Duodenal mucosa (tissue), 2 donors: ENCODE measurements around the gene ASB16.

Experiments used
- H3K27ac ChIP-seq: one replicate; pipeline ENCODE4 v1.7.0; 2013; ENCODE audit warnings: low read depth, low read length
- H3K27me3 ChIP-seq, 2 donors: one replicate each; pipeline ENCODE4 v1.7.0; 2013; ENCODE audit warnings: low read length in 2 of 2, control low read depth in 1 of 2; ENCODE audit not compliant: insufficient read depth in 2 of 2, control insufficient read depth in 1 of 2
- H3K36me3 ChIP-seq, 2 donors: one replicate each; pipeline ENCODE4 v1.7.0; 2013; ENCODE audit warnings: low read length in 2 of 2, control low read depth in 1 of 2; ENCODE audit not compliant: insufficient read depth in 2 of 2, control insufficient read depth in 1 of 2
- H3K4me1 ChIP-seq, 2 donors: one replicate each; pipeline ENCODE4 v1.7.0; 2013; ENCODE audit warnings: low read length in 2 of 2, control low read depth in 1 of 2; ENCODE audit not compliant: insufficient read depth in 2 of 2, control insufficient read depth in 1 of 2
- H3K4me3 ChIP-seq, 2 donors: one replicate each; pipeline ENCODE4 v1.7.0; 2013; ENCODE audit warnings: low read length in 2 of 2, low read depth in 1 of 2
- H3K9ac ChIP-seq, 2 donors: one replicate each; pipeline ENCODE4 v1.7.0; 2013; ENCODE audit warnings: low read length in 2 of 2, low read depth in 1 of 2
- H3K9me3 ChIP-seq, 2 donors: one replicate each; pipeline ENCODE4 v1.7.0; 2013; ENCODE audit warnings: low read length in 2 of 2, control low read depth in 1 of 2; ENCODE audit not compliant: control insufficient read depth in 1 of 2

Gene ASB16, protein sequence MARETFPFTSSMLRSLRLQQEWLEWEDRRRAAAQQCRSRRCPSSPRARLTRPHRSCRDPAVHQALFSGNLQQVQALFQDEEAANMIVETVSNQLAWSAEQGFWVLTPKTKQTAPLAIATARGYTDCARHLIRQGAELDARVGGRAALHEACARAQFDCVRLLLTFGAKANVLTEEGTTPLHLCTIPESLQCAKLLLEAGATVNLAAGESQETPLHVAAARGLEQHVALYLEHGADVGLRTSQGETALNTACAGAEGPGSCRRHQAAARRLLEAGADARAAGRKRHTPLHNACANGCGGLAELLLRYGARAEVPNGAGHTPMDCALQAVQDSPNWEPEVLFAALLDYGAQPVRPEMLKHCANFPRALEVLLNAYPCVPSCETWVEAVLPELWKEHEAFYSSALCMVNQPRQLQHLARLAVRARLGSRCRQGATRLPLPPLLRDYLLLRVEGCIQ

DNA sequence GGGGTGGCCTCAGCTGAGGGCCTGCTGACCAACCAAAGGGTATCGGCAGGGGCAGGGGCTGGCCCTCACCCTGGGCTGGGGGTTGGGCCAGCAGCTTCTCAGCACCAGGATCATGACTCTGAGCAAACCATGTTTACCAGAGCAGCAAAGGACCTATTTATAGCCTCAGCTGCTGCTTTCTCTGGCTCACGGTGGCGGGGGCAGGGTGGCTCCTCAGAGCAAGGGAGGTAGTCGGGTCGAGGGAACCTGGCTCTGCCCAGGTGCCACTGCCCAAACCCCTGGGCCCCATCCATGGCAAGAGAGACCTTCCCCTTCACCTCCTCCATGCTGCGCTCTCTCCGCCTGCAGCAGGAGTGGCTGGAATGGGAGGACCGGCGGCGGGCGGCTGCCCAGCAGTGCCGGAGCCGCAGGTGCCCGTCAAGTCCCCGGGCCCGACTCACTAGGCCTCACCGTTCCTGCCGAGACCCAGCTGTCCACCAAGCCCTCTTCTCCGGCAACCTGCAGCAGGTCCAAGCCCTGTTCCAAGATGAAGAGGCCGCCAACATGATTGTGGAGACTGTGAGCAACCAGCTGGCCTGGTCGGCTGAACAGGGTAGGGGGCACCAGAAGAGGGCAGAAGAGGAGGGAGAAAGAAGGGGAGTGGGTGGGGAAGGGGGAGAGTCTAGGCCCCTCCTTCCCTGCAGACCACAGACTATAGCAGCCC is at the start of gene ASB16:
Gene ASB16 (plus strand): TSS at position 206 of the 703 bp plus-strand sequence. CDS start 86 bp downstream, at position 292.
- peaks cover 0 to 4% of the 10 kb centered on the region in 2 donors for H3K36me3 ChIP-seq
- H3K4me3 ChIP-seq = no peak within 1 kb of the TSS
- peaks cover 0 to 3% of the 10 kb centered on the region in 2 donors for H3K4me1 ChIP-seq
- H3K9ac ChIP-seq = no peak within 1 kb of the TSS
- no peaks in the 10 kb centered on the region for H3K9me3 ChIP-seq
- no peaks in the 10 kb centered on the region for H3K27me3 ChIP-seq
- H3K27ac ChIP-seq = peak within 1 kb of the TSS; percentile 51

DNA sequence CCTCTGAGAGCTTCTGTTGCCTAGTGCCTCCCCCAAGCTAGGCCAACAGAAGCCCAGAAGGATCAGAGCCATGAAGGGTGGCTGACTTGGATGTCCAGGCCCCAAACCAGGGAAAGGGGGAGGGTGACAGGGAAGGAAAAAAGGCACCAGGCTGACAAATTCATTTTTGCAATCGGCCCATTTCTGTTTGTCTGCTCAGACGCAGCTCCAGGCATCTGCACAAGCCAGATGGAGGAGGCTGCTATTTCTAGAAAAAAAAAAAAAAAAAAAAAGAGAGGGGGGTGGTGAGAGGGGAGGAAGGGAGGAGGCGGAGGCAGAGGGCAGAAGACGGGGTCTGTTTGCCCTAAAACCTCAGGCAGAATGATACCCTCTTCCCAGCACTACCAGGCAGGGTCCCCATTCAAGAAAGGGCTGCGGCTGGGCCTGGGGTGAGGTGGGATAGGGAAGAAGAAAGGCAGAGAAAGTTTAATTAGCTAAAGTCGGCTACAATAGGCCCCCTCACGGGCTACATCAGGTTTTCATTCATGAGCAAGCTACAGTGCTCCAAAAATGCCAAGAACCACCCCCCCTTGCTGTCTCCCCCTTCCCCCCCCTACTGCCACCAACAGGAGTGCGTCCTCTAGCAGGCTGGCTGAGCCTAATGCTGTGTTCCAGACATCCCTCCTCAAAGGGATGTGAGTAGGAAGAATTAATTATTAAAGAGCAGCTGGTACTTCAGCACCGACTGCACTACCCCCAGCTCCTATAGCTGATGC is 49.5 kb upstream of the ASB16 start:
- Histone ChIP-seq H3K4me1 (peaks cover 19 to 23% of the 10 kb centered on the region in 2 donors), H3K27me3 (no peaks in the 10 kb centered on the region), H3K9ac (no peak overlapping the region), H3K36me3 (peaks cover 0 to 3% of the 10 kb centered on the region in 2 donors), H3K27ac (no peak overlapping the region), H3K9me3 (no peaks in the 10 kb centered on the region), H3K4me3 (no peak overlapping the region)

- H3K36me3 ChIP-seq = no peaks in the 10 kb centered on the region
- no peak overlapping the region for H3K27ac ChIP-seq
- peaks cover 19 to 23% of the 10 kb centered on the region in 2 donors for H3K4me1 ChIP-seq
- H3K9ac ChIP-seq = peak overlapping the region; percentile 78 to 94
- H3K4me3 ChIP-seq = peak overlapping the region; percentile 78 to 86
- no peaks in the 10 kb centered on the region for H3K27me3 ChIP-seq
- H3K9me3 ChIP-seq = no peaks in the 10 kb centered on the region
Observed at GRCh38 chr17:44121997-44122815, 48.3 kb upstream of the ASB16 start.

DNA sequence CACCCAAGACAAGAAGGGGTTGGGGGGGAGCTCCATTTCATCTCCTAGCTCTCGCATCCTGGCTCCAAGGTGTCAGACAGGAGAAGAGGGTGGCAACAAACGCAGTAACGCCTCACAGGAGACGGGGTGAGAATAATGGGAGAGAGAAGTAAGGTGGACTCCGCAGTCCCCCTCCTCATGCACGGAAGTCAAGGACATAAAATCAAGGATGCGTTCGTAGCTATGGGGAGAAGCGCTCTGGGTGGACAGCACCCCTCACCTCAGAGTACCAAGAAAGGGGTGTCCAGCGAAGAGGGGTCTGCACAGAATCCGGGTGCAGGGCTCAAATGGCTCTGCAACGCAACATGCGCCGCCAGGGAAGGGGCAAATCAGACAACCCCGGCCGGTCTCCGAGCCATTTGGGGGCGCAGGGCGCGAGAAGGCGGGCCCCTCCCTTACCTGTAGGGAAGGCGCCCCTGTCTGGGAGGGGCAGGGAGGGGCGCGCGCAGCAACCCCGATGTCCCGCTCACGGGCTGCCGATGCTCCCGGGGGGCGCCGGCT is 47.6 kb upstream of the ASB16 start:
- Histone ChIP-seq H3K9me3 (no peaks in the 10 kb centered on the region), H3K27ac (peak overlapping the region; percentile 75), H3K4me1 (peaks cover 19 to 23% of the 10 kb centered on the region in 2 donors), H3K9ac (peak overlapping the region; percentile 78 to 94), H3K27me3 (no peaks in the 10 kb centered on the region), H3K4me3 (peak overlapping the region; percentile 78 to 86), H3K36me3 (no peaks in the 10 kb centered on the region)

DNA sequence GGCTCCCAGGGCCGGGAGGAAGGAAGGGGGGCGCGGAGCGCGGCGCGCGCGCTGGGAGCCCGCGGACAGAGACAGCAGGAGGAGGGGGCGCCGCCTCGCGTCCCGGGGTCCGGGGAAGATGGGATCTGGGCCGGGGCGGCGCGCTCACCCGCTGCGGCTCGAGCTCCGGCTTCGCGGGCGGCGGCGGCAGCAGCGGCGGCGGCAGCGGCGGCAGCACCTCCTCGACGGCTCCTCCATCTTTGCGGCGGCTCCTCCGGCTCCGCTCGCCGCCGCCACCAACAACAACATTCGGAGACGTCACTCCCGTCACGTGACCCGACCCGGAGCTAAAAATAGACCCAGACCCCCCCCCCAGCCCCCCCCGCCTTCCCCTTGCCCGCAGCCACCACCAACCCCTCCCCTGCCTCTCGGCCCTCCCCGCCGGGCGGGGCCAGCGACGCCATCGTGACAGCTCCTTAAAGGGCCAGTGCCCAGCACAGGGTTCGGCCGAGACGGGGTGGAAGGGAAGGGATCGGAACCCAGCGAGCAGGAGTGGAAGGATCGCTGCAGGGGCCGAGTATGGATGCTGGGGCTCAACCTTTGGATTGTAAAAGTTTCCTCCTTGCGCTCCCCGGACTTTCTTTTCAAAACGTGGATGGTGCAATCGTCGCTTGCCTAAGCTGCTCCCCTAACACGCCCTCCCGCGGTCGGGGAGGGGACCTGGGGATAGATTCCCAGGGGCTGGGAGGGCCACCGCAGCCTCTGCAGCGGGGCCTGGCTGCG is 47.0 kb upstream of the ASB16 start, which contains the start of gene HDAC5:
Gene HDAC5 (minus strand): TSS at position 286 of the 762 bp plus-strand sequence. CDS start 6,126 bp downstream, outside the sequence.
- Histone ChIP-seq H3K9me3 (no peaks in the 10 kb centered on the region), H3K9ac (peak within 1 kb of the TSS; percentile 78 to 94), H3K27ac (peak within 1 kb of the TSS; percentile 85), H3K4me1 (peaks cover 19 to 23% of the 10 kb centered on the region in 2 donors), H3K27me3 (no peaks in the 10 kb centered on the region), H3K4me3 (peak within 1 kb of the TSS; percentile 92 to 94), H3K36me3 (no peaks in the 10 kb centered on the region)

DNA sequence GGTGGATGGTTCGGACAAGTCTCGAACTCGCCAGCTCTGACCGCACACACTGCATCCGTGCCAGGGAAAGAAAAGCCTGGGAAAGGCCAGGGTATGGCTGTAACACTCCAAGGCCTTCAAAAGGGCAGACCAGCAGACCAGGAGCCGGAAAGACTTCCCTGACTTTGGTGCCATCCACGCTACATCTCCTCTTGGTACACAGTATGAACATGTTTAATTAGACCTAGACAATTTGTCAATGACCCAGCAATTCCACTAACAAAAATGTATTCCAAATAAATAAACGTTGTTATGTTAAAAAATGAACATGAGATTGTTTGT is 46.4 kb upstream of the ASB16 start:
- no peaks in the 10 kb centered on the region for H3K27me3 ChIP-seq
- H3K36me3 ChIP-seq = no peaks in the 10 kb centered on the region
- H3K4me1 ChIP-seq = peaks cover 19 to 23% of the 10 kb centered on the region in 2 donors

DNA sequence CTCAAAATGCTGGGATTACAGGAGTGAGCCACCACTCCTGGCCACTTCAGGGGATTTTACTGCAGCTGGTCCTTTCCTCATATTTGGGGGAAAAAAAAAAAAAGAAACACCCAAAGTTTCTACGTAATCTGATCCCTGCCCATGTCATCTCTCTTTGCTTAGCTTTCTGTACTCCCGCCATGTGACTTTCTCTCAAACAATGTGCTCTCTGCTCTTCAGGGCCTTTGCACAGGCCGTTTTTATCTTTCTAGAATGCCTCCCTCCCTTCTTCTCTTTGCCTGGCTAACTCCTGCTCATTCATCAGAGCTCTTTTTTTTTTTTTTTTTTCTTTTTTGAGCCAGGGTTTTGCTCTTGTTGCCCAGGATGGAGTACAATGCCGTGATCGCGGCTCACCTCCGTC is 42.1 kb upstream of the ASB16 start:
- Histone ChIP-seq H3K36me3 (no peaks in the 10 kb centered on the region), H3K4me1 (peaks cover 7 to 10% of the 10 kb centered on the region in 2 donors), H3K27me3 (no peaks in the 10 kb centered on the region), H3K27ac (no peak overlapping the region), H3K9me3 (no peaks in the 10 kb centered on the region), H3K9ac (no peak overlapping the region), H3K4me3 (no peak overlapping the region)

More for the DNA sequence above, 46.4 kb upstream of the ASB16 start:
- Histone ChIP-seq H3K9me3 (no peaks in the 10 kb centered on the region), H3K9ac (peak overlapping the region; percentile 71 to 91), H3K27ac (peak overlapping the region; percentile 85), H3K4me3 (peak overlapping the region; percentile 92 to 94)

DNA sequence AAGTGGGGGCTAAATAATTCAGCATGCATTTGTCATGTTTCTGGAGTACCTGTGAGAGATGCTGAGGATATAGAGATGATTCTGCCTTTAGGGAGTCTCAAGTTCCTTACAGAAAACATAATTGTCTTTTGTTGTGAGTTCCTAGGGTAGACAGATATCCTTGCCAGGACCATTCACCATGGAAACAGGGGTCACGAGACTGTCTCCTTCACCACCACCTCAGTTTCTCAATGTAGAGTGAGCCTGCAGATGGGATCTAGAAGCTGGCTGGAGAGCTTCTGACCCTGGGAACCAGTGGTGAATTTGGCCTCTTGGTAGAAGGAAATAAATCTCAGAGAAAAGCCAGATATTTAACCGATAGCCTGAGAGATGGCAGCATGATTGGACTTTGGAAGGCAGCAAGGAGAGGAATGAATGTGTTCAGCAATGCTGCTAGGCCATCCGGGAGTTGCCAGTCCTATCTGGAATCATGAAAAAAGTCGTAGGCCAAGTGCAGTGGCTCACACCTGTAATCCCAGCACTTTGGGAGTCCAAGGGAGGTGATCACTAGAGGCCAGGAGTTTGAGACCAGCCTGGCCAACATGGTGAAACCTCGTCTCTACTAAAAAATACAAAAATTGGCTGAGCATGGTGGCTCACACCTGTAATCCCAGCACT is 39.7 kb upstream of the ASB16 start:
- no peaks in the 10 kb centered on the region for H3K27me3 ChIP-seq
- no peak overlapping the region for H3K4me3 ChIP-seq
- peaks cover 0 to 6% of the 10 kb centered on the region in 2 donors for H3K4me1 ChIP-seq
- no peaks in the 10 kb centered on the region for H3K36me3 ChIP-seq
- no peak overlapping the region for H3K27ac ChIP-seq
- H3K9ac ChIP-seq = no peak overlapping the region
- no peaks in the 10 kb centered on the region for H3K9me3 ChIP-seq
